C4-2B (cell line): ENCODE data around the gene PKMYT1.
"Not testable (repeated sequence)": the region's sequence is repeated elsewhere in the genome, so short reads cannot be mapped to it uniquely, and the experiment has no call there.

Experiments used
- ZFX ChIP-seq: fragments of 450-650 bp; IDR thresholded peaks from 2 replicates; pipeline ENCODE4 v1.6.1; 2017
- TF ChIP-seq, protein P1 (sequence below): fragments of 450-650 bp; conservative IDR thresholded peaks from 2 replicates; pipeline ENCODE4 v1.5.1; 2017; ENCODE audit warnings: mild to moderate bottlenecking

DNA sequence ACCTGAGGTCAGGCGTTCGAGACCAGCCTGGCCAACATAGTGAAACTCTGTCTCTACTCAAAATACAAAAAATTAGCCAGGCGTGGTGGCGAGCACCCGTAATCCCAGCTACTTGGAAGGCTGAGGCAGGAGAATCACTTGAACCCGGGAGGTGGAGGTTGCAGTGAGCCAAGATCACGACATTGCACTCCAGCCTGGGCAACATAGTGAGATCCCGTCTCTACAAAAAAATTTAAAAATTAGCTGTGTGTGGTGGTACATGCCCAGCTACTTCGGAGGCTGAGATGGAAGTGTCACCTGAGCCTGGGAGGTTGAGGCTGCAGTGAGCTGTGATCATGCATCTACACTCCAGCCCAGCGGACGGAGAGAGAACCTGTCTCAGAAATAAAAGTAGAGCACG lies 36.5 kb downstream of the PKMYT1 start:
- TF ChIP-seq, protein P1, sequence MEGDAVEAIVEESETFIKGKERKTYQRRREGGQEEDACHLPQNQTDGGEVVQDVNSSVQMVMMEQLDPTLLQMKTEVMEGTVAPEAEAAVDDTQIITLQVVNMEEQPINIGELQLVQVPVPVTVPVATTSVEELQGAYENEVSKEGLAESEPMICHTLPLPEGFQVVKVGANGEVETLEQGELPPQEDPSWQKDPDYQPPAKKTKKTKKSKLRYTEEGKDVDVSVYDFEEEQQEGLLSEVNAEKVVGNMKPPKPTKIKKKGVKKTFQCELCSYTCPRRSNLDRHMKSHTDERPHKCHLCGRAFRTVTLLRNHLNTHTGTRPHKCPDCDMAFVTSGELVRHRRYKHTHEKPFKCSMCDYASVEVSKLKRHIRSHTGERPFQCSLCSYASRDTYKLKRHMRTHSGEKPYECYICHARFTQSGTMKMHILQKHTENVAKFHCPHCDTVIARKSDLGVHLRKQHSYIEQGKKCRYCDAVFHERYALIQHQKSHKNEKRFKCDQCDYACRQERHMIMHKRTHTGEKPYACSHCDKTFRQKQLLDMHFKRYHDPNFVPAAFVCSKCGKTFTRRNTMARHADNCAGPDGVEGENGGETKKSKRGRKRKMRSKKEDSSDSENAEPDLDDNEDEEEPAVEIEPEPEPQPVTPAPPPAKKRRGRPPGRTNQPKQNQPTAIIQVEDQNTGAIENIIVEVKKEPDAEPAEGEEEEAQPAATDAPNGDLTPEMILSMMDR: not testable (repeated sequence)
- not testable (repeated sequence) for TF ChIP-seq ZFX
